ENCODE measurements around the gene CYP3A7.

GRCh38 chr7:99733003-99733402, 2.0 kb downstream of the CYP3A7 start:
- TF ChIP-seq CTCF (IDR thresholded peaks at IDR 0.05) (no peak), POLR2A (IDR thresholded peaks at IDR 0.05) (no peak)
